GM19239 (cell line): Measurements from ENCODE around the gene ZSWIM8.
A peak's percentile ranks its signal among the peaks of the same experiment; 100 is the strongest.
"Not testable (repeated sequence)": the region's sequence is repeated elsewhere in the genome, so short reads cannot be mapped to it uniquely, and the experiment has no call there.

Source experiments
- DNase-seq: peaks from one replicate; pipeline ENCODE4 v3.0.0; 2011; ENCODE audit warnings: low spot score; ENCODE audit not compliant: insufficient read length
- FAIRE-seq: peaks from 2 replicates; lab custom pipeline; 2011; peaks lifted over from hg19 to GRCh38; lab: Jason Lieb, UNC

Gene ZSWIM8, protein sequence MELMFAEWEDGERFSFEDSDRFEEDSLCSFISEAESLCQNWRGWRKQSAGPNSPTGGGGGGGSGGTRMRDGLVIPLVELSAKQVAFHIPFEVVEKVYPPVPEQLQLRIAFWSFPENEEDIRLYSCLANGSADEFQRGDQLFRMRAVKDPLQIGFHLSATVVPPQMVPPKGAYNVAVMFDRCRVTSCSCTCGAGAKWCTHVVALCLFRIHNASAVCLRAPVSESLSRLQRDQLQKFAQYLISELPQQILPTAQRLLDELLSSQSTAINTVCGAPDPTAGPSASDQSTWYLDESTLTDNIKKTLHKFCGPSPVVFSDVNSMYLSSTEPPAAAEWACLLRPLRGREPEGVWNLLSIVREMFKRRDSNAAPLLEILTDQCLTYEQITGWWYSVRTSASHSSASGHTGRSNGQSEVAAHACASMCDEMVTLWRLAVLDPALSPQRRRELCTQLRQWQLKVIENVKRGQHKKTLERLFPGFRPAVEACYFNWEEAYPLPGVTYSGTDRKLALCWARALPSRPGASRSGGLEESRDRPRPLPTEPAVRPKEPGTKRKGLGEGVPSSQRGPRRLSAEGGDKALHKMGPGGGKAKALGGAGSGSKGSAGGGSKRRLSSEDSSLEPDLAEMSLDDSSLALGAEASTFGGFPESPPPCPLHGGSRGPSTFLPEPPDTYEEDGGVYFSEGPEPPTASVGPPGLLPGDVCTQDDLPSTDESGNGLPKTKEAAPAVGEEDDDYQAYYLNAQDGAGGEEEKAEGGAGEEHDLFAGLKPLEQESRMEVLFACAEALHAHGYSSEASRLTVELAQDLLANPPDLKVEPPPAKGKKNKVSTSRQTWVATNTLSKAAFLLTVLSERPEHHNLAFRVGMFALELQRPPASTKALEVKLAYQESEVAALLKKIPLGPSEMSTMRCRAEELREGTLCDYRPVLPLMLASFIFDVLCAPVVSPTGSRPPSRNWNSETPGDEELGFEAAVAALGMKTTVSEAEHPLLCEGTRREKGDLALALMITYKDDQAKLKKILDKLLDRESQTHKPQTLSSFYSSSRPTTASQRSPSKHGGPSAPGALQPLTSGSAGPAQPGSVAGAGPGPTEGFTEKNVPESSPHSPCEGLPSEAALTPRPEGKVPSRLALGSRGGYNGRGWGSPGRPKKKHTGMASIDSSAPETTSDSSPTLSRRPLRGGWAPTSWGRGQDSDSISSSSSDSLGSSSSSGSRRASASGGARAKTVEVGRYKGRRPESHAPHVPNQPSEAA (N-terminal part only)

DNA sequence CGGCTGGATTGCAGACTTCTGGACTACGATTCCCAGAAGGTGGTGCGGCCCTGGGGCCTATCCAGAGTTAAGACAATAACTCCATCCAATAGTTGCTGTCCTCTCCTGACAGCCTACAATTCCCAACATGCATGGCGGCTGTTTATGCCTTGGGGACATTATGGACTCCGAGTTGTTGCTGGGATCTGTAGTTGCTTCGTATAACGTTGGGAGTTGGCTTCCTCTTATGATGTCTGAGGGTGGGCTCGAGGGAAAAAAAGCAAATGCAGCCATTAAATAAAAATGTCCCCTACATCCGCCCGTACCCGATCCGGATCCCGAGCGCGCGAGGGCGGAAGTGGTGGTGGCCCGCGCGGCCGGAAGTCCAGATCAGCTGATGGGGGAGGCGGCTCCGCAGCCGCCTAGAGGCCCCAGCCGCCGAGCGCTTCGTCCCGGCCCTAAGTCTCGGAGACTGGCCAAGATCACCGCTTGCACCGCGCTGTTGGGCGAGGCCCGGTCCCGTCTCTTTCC lies at the start of gene ZSWIM8:
Gene ZSWIM8, plus strand, starts transcription at position 396 of the 510 bp plus-strand sequence. CDS start 273 bp downstream, outside the sequence.
- peak; percentile 99 for FAIRE-seq

DNA sequence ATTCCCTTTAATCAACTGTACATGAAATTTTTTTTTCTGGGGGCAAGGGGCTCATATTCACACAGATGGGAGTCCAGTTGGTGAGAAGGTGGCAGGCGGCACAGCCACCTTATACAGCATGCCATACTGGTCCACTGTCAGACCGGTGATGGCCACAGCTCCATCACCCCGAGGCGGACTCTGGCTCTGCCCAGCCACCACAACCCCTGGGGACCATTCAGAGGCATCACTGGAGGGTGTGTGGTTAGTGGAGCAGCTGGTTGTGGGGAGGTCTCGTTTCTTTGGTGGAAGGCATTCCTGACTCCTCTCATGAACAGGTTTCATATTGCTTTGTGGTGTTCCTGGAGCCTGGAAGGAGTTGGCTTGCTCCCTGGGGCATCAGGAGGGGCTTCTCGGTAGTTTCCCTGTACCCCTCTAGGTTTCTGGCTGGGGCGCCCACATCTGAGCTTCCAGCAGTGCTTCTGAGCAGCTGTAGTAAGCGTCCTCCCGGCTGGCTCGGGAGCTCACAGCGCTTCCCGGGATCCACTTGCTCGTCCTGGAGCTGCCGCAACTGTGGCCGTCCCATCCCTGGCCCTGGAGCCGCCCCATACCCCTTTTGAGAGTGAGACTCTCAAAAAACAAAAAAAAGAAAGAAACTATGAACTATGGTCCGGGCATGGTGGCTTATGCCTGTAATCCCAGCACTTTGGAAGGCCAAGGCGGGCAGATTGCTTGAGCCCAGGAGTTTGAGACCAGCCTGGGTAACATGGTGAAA lies 44.7 kb upstream of the ZSWIM8 start:
- DNase-seq, FAIRE-seq: not testable (repeated sequence)

More for the DNA sequence above, at the start of gene ZSWIM8:
- peak; percentile 93 for DNase-seq

DNA sequence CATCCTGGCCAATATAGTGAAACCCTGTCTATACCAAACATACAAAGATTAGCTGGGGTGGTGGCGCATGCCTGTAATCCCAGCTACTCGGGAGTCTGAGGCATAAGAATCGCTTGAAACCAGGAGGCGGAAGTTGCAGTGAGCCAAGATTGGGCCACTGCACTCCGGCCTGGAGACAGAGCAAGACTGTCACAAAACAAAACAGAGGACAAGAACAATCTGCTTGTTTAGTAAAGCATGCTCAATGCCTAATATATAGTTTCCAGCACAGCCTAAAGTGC lies 43.0 kb upstream of the ZSWIM8 start:
- DNase-seq (no peak), FAIRE-seq (no peak)

DNA sequence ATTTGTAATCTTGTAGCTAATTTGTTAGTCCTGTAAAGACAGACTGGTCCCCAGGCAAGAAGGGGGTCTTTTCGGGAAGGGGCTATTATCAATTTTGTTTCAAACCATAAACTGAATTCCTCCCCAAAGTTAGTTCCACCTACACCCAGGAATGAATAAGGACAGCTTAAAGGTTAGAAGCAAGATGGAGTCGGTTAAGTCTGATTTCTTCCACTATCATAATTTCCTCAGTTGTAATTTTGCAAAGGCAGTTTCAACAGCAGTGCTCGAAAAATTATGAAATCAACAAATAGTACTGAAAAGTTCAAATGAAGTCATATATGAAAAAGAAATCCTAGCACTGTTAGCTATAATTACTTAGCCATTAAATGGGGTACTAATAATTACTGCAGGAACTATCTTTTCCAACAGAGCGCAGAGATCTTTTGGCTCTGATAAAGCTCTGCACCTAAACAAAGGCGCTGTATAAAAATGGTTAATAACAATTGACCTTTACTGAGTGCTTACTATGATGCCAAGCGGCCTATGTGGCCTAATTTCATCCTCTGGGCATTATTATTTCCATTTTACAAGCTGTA lies 42.0 kb upstream of the ZSWIM8 start:
- no peak for FAIRE-seq

DNA sequence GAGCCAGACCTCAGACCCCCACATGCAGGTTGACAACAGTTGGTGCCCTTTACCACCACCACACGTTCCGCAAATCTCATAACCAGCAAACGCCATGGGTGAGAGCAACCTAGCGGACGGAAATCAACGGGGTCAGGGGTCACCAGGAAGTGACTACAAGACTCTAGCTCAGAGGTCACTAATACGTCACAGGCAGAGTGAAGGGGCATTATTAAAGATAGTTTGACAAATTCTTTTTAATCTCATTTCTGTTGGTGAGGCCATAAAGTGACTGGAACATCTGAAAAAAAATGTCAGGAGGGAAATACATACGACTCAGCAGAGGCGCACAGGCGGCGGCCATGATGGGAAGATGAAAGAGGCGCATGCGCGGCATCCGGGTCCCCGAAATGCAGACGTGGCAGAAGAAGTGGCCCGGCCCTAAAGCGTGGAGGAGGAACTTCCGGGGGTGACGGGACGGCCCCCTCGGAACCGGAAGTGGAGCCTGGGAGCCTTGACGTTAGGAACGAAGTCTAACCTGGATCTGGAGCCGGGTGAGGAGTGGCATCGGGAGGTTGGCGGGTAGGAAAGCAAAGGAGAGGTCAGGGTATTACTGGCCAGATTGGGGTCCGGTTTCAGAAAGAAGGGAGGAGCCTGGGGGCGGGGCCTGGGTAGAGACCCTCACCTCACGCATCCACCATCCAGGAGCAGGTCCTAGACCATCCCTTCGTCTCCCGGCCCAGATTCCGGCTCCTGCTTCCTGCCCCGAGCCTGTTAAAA lies 41.3 kb upstream of the ZSWIM8 start, which contains the start of gene SEC24C:
Gene SEC24C, plus strand, starts transcription at position 468 of the 759 bp plus-strand sequence. CDS start 2,461 bp downstream, outside the sequence.
- peak; percentile 89 for FAIRE-seq
- DNase-seq = peak; percentile 80

More for the DNA sequence above, 42.0 kb upstream of the ZSWIM8 start:
- DNase-seq = no peak

DNA sequence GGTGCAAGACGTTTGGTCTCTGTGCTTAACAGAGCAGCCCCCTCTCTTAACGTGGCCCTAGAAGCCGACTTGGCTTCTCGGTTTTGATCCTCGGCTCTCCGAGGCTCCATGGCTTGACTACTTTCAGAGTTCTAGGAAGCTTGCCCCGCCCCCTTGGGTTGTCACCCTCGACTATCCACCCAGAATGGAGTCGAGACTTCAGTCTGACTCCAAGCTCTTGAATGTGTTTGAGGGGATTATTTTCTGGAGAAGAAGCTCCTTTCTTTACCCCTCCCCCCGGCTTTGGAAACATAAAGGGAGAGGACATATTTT lies 40.8 kb upstream of the ZSWIM8 start:
- no peak for FAIRE-seq
- DNase-seq = peak; percentile 34

DNA sequence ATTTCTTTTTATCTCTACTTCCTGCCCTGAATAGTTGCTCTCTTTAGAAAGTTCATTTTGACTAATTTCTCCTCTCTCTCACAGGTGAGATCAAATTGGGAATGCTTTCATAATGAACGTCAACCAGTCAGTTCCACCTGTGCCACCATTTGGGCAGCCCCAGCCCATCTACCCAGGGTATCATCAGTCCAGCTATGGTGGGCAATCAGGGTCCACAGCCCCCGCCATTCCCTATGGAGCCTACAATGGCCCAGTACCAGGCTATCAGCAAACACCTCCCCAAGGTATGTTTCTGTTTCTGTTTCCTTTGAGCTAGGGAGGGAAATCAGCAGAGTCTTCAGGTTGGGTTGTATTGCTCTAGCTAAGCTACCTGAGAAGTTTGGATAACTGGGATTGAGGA lies 38.7 kb upstream of the ZSWIM8 start:
- no peak for FAIRE-seq
- no peak for DNase-seq

DNA sequence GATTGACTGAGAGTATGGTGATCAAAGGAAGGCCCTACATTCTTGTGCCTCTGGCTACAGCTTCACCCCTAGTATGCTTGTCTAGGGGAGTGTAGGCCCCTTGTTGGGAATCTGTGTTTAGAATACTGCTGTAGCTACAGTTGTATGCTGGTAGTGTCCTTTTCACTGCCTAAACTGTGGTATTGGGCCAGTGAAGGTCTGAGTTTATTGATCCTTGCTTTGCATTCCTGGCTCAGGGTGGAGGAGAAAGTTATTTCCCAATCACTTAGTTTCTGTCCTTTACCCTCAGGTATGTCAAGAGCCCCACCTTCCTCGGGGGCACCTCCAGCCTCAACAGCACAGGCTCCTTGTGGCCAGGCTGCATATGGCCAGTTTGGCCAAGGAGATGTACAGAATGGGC lies 34.6 kb upstream of the ZSWIM8 start:
- FAIRE-seq = no peak

DNA sequence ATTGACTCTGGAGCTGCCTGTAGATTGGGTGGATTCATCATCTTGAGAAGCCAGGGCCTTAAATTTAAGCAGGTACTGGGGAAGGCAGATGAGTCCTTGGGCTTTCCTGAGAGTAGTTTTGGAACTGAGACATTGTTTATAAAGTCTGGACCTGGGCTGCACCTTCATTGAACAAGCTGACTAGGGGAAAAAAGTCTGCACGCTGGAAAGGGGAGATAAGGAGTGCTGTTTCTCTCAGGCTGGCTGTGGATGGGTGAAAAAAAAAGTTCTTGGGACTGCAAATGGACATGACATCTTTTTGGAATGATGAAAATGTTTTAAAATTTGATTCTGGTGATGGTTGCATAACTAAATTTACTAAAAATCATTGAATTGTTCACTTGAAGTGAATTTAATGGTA lies 29.2 kb upstream of the ZSWIM8 start:
- FAIRE-seq (no peak), DNase-seq (no peak)

More for the DNA sequence above, 34.6 kb upstream of the ZSWIM8 start:
- DNase-seq = no peak

DNA sequence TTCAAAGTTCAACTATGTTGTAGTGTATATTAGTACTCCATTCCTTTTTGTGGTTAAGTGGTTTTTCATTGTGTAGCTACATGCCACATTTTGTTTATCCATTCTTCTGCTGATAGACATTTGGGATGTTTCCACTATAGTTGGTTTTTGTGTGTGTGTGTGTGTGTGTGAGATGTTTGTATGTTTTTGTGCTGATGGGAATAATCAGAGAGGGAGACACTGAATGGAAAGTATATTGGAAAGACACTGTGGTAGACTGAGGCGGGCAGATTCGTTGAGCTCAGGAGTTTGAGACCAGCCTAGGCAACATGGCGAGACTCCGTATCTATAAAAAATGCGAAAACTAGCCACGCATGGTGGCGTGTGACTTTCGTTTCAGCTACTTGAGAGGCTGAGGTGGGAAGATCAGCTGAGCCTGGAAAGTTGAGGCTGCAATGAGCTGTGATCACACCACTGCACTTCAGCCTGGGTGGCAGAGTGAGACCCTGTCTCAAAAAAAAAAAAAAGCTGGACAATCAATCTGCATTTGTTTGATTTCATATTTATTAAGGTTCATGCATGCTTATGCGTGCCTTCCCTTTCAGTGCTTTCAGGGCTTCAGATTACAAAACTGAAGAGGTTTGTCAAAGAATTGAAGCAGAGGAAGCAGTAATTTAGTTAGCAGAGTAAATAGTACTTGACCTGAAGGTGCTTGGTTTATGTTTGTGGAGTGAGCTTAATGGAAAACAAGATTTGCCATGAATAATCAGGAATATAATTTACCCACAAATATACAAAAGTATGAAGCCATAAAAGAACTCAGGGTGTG lies 26.5 kb upstream of the ZSWIM8 start:
- no peak for DNase-seq
- FAIRE-seq = no peak

DNA sequence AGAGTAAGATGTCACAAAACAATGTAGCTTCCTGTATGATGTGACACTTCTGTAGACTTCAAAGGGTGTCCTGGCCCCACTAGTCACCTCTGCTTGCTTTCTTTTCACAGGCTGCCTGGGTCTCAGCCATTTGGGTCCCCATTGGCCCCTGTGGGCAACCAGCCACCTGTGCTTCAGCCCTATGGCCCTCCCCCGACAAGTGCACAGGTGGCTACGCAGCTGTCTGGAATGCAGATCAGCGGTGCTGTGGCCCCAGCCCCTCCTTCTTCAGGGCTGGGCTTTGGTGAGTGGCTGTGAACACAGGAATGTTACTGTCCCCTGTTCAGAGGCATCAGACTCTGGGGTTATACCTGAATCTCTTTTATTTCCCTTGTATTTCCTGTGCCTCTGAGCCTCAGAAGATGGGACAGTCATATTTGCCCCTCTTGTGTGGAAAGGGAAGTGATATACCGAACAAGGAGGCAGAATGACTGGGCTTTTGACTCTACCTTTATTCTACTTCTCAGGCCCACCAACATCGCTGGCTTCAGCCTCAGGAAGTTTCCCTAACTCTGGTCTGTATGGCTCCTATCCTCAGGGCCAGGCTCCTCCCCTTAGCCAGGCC lies 25.8 kb upstream of the ZSWIM8 start:
- FAIRE-seq (no peak), DNase-seq (no peak)

DNA sequence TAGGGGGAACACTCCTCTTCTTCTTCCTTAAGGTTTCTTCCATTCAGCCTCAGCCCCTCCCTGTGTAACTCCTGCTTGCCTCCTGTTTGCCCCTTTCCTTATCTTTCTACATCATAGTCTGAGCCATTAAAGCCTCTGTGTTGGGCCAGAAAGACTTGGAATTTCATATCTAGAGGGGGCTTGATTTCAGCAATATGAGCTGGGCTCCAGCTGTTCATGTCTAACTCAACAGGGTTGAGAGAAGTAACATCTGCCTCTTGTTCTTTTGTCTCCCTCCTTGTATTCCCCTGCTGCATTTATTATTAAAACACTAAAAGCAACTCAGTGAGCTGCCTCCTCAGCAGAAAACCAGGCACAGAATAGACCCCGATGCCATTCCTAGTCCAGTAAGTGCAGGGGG lies 23.6 kb upstream of the ZSWIM8 start:
- DNase-seq (no peak), FAIRE-seq (no peak)

DNA sequence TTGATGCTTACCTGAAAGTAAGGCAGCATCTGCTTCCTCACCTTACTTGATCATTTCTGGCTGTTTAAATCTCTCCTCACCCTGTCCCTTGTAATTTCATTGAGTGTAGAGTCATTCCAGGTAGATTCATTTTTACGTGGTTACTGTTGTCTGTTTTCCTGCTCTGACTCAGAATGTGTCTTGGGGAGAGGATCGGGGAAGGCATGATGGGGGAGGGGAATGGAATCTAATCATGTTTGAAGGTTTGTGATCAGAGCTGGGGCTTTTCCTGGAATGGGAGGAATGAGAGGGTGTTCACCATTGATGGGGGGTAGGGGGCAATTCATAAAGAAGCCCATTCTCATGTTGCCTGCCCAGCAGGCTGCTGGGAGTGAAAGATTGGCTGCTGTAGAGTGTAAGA lies 22.5 kb upstream of the ZSWIM8 start:
- DNase-seq = no peak
- no peak for FAIRE-seq

DNA sequence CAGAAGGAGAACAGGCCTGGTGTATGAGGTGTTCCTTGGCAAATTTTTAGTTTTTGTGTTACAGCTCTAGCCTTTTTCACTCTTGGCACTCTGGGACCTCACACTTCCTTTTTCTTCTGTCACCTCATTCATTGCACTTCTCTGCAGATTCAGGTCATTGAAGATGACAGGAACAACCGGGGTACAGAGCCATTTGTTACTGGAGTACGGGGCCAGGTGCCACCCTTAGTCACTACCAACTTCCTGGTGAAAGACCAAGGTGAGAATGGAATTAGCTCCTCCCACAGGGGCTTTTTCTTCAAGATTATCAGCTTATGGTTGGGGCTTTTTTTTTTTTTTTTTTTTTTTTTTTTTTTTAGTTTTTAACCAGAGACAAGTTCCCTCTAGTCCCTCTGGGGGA lies 22.1 kb upstream of the ZSWIM8 start:
- no peak for FAIRE-seq
- DNase-seq = no peak

DNA sequence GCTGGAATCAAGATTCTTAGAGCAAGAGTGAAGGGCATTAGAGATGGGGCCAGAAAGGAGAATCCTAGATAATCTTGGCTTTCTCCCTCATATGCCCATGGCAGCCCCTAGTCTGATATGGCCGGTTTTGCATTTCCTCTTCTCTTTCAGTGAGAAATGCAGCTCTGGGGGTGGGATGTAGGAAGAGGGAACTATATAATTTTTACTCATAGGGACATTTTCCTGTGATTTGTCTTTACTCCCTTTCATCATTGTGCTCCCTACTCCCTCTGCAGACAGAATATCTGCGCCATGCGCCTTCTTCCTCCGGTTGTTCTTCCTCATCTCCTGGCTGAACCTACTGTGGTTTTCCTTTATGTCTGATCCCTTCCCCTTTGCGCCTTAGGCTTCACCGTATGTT lies 20.3 kb upstream of the ZSWIM8 start:
- no peak for DNase-seq
- no peak for FAIRE-seq

DNA sequence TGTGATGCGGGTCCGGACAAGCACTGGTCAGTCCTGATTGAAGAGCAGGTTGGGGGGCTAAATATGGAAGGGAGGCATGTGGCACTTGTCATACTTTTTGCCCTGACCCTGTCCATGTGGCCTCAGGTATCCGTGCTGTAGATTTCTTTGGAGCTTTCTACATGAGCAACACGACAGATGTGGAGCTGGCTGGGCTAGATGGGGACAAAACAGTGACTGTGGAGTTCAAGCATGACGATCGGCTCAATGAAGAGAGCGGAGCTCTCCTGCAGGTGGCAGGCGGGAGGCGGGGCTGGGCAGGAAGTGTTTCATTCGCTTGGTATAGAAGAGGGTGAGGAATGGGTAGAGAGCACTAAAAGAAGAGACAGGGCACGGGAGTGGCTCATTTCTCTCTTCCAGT lies 16.5 kb upstream of the ZSWIM8 start:
- no peak for DNase-seq
- FAIRE-seq = no peak

DNA sequence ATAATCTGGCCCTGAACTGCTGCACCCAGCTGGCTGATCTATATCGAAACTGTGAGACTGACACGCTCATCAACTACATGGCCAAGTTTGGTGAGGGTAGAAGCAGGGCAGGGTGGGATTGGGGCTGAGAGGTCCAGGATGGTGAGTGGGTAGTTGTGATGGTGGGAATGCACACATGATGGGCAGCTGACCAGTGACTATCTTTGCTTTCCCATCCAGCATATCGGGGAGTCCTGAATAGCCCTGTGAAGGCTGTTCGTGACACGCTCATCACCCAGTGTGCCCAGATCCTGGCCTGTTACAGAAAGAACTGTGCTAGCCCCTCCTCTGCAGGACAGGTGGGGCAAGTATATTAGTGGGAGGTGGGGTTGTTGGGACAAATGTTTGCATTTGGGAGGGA lies 16.0 kb upstream of the ZSWIM8 start:
- FAIRE-seq (no peak), DNase-seq (no peak)
